ENCODE measurements around the gene VAT1L.

The VAT1L gene

DNA sequence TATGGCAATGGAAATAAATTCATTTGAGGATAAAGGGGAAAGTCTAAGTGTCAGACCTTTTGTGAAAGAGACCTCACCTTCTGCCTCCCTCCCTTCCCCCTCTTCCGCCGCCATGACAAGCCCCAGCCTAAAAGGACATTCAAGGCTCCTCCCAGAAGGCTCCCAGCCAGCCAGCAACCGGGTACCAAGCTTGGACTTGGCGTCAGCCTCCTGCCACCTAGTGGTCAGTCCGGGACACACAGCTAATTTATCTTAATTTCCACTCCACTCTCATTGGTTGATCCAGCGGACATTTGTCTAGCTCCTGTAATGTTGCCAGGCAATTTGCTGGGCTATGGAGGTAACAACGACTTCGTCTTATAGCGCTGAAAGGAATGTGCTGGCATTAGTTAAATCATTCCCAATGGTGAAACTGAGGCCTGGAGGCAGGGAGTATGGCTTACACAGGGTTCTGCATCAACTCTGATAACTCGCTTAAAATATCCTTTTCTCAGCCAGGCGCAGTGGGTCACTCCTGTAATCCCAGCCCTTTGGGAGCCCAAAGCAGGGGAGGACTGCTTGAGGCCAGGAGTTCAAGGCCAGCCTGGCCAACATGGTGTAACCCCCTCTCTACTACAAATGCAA, 214.7 kb downstream of the VAT1L start:
- TF ChIP-seq, protein P1, sequence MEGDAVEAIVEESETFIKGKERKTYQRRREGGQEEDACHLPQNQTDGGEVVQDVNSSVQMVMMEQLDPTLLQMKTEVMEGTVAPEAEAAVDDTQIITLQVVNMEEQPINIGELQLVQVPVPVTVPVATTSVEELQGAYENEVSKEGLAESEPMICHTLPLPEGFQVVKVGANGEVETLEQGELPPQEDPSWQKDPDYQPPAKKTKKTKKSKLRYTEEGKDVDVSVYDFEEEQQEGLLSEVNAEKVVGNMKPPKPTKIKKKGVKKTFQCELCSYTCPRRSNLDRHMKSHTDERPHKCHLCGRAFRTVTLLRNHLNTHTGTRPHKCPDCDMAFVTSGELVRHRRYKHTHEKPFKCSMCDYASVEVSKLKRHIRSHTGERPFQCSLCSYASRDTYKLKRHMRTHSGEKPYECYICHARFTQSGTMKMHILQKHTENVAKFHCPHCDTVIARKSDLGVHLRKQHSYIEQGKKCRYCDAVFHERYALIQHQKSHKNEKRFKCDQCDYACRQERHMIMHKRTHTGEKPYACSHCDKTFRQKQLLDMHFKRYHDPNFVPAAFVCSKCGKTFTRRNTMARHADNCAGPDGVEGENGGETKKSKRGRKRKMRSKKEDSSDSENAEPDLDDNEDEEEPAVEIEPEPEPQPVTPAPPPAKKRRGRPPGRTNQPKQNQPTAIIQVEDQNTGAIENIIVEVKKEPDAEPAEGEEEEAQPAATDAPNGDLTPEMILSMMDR (IDR thresholded peaks at IDR 0.05; ENCODE audit: low read depth, low read length) = peak; percentile 87
- DNase-seq (ENCODE audit: extremely low read depth, low read depth) = peak; percentile 73

DNA sequence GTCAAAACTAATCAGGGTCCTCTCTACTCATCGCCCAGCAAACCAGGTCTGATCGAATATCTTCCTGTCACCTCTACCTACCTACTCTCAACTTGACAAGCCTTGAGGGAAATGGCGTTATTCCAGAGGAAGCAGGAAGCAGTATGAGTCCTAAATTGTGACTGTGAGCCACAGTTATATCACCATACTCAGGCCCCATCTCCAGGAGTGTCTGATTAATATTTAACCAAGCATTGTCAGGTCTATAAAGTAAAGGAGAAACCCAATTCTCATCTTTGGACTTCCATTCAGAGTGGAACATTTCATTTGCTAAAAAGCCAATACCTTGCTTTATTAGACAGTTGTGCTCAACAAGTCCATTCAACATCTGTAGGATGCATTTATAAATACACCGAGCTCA, 216.2 kb downstream of the VAT1L start:
- TF ChIP-seq, protein P1 (IDR thresholded peaks at IDR 0.05; ENCODE audit: low read depth, low read length) = no peak
- DNase-seq (ENCODE audit: extremely low read depth, low read depth) = no peak

DNA sequence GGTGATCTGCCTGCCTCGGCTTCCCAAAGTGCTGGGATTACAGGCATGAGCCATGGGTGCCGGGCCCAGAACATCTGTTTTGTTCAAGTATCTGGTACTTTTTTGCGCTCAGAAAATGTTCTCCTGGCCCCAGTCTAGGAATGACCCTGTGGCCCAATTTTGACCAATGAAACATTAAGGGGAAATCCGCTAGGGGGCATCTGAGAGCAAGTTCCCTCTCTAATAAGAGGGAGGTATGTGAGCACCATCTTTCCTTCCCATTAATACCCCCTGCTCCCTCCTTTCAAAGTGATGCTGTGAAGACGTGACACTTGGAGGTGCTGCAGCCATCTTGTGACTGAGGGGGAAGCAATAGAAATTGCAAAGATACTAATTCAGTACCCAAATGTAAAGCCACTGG, 217.5 kb downstream of the VAT1L start:
- no peak for DNase-seq (ENCODE audit: extremely low read depth, low read depth)
- TF ChIP-seq, protein P1 (IDR thresholded peaks at IDR 0.05; ENCODE audit: low read depth, low read length) = peak; percentile 6

DNA sequence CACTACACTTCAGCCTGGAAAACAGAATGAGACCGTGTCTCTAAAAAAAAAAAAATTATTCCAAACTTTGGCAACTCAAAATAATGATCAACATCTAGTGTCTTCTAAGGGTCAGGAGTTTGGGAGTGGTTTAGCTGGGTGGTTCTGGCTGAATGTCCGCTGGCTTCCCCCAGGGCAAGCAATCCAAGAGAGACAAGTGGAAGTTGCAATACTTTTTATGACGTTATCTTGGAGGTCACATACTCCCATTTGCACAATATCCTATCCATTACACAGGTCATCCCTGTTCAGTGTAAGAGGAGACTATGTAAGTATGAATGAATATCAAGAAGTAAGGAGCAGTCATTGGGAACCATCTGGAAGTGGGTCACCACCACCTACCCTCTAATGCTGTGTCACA, 218.8 kb downstream of the VAT1L start:
- TF ChIP-seq, protein P1 (IDR thresholded peaks at IDR 0.05; ENCODE audit: low read depth, low read length) = no peak
- no peak for DNase-seq (ENCODE audit: extremely low read depth, low read depth)

DNA sequence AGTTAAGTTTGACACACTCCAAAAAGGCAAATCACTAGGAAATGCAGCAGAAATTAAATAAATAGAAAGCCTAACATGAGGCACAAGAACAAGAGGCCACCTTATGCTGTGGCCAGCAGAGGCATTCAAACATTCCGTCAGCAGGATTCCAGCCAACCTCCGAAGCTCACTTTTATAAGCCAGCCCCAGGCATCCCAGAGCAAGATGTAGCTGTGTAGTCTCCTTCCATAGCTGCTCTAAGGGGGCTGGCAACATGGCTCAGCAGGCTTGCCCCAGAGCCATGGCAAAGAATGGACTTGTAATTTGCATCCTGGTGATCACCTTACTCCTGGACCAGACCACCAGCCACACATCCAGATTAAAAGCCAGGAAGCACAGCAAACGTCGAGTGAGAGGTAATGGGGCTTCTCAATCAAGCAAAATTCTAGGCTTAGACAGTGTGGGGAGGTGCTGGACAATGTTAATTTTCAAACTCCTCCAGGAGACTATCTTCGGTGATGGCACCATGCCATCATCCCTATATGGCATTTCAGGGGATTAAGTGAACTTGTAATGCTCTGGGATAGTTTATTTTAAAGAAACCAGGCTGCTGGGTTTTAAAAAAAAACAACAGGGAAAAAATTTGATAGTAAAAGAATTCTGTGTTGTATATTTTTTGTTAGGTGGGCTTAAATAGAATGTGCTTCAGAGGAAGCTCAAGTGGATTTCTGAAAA, 234.1 kb downstream of the VAT1L start, which contains the start of gene CLEC3A:
Gene CLEC3A, plus strand, starts transcription at position 202 of the 714 bp plus-strand sequence. Its CDS starts 79 bp downstream, at position 281.
- DNase-seq (ENCODE audit: extremely low read depth, low read depth) = no peak
- TF ChIP-seq, protein P1 (IDR thresholded peaks at IDR 0.05; ENCODE audit: low read depth, low read length) = no peak

DNA sequence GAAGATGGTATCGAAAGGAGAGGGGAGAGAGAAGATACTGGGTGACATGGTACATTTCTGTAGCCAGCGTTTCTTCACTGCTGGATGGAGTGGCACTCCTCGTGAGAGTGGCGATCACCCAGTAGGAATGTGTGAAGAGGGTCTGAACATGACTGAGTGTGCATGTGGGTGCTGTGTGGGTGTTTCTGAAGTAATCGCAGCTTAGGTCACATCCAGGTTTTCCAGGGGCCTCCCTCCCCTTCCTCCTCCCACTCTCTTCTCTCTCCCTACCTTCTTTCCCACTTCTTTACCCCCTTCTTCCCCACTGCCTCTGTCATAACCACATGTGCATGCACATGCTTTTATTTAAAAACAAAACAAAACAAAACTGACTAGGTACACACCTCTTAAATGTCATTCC, 235.8 kb downstream of the VAT1L start:
- TF ChIP-seq, protein P1 (IDR thresholded peaks at IDR 0.05; ENCODE audit: low read depth, low read length) = no peak
- no peak for DNase-seq (ENCODE audit: extremely low read depth, low read depth)

DNA sequence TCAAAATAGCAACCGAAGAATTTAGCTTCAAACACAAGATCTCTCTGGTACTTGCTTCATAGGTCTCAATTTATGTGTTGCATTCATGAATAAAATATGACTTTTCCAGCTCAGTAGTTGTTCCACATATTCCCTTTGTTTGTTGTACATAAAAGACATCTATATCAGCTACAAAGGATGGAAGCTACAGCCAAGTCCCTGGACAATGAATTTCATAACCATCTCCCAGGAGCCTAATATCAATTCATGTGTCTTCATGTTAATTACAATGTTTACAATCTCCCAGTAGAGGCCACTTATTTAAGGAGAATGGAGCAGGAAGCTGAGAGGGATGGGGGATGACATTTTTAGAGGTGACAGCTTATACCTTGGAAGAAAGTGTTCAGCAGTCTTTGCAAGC, 237.3 kb downstream of the VAT1L start:
- TF ChIP-seq, protein P1 (IDR thresholded peaks at IDR 0.05; ENCODE audit: low read depth, low read length) = no peak
- DNase-seq (ENCODE audit: extremely low read depth, low read depth) = no peak

All from AG09319 (cell line).